CD4-positive, alpha-beta T cell treated with Interleukin-6 for 4 hours (primary cell): ENCODE measurements around the gene TMEM132C.

Experiments used
- DNase-seq: peaks from one replicate; pipeline ENCODE4 v3.0.0-alpha.2; 2020; ENCODE audit warnings: mixed read lengths

TMEM132C gene

DNA sequence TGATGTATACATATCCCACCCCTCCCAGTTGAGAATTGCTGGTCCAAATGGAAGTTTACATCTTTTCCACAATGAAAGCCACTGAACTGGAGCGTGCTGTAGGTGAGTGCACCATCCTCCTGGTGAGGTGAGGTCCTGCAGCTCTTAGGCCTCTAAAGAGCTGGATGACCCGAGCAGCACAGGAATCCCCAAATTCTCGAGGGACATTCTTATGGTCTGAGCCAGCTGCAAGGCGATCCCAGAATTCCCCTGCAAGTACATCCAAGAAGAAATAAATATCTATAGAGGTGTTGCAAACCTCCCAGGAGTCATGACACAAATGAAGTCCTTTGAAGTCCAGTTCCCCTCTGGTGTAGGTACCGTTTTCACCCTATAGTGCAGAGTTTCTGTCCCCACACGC, 24.0 kb downstream of the TMEM132C start:
- DNase-seq = no peak

DNA sequence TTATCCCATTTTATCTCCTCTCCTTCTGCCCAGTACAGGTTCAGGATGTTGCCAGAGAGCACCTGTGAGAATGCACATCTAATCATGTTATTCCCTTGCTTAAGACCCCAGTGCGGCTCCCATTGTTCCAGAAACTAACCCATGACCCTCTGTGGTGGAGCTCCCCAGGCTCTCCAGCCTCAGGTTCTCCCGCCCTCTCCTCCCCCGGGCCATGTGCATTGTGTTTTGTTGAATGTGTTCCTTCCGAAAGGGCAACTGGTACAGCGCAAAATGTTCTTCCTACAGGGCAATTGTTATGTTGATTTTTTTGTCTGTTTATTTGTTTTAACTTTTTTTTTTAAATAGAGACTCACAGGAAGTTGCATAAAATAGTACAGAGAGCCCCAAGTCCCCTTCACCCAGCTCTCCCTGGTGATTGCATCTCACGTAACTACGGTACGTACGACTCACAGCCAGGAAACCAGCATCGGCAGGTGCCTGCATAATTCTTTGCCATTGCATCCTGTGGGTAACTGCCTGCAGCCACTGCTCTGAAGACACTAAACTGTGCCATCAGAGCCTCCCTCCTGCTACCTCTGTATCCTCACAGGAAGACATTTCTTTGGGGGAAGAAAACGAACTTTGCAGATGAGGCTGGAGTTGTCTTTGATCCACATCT, 31.2 kb downstream of the TMEM132C start:
- no peak for DNase-seq

DNA sequence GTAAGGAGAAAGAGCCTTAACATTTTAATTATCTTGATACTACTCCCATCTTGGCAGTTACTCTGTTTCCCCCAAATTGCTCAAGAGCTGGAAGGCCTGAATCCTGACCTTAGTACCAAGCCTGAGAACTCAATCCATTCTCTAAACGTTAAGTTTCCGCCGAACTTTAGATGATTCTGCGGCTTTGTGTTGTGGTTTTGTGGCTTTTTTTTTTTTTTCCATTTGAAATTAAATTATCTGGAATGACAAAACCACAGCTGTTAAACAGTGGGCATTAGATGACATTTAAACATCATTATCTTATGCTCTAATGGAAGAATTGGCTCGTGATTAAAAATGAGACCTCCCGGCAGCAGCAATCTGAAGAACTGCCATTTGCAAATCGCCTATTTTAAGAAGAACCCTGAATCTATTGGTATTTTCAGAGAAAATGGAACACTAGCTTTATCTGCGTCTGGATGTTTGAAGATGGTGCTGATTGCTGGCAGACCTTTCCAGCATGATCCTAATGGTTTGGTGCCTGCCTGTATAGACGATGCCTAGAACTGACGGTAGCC, 38.4 kb downstream of the TMEM132C start:
- no peak for DNase-seq

DNA sequence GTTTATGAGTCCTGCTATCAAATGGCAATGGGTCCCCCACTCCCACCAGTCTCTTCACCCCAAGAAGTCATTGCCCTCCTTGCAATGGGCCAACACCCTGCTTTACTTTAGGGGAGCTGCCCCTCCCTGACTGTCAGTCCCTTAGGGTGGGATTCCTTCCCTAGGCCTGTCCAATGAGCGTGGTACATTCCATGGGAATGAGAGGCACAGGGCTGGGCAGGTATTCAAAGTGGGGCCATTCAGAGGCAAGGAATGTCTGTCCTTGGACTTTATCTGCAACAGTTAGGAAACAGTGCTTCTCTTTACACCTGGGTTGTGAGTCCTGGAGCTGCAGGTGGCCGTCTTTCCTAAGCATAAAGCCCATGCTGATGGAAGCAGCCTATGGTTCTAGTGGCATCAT, 40.8 kb downstream of the TMEM132C start:
- DNase-seq = no peak

DNA sequence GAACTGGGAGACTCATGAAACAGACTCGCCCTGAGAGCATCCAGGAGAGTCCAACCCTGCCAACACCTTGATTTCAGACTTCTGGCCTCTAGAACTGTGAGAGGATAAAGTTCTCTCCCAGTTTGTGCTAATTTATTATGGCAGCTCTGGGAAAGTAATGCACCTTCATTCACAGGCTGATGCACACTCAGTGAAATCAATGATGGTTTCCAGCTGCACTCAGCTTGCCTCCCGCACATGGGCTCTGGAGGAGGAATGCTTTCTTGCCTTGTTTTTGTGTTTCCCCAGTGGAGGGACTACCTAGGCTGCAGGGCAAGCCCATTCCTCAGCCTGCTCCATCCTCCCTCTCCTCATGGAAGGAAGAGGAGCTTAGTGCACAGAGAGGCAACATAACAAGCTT, 45.7 kb downstream of the TMEM132C start:
- DNase-seq = no peak

DNA sequence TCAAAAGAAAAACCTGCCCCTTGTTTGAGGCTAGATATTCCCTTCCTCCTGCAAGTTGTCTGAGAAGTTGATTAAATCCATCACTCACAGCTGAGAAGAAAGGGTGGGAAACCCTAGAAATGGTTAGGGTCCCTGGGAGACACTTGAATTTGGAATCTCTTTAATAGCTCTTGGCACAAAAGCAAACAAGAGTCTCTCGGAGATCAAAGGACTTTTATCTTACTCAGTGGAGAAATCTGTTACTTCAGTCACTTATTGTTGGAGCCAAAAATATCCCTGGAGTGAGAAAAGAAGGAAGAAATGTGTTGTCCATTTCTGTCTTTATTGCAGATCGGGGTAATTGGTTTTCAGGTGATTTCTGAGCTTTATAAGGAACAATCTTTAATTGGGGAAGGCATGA, 47.0 kb downstream of the TMEM132C start:
- no peak for DNase-seq

DNA sequence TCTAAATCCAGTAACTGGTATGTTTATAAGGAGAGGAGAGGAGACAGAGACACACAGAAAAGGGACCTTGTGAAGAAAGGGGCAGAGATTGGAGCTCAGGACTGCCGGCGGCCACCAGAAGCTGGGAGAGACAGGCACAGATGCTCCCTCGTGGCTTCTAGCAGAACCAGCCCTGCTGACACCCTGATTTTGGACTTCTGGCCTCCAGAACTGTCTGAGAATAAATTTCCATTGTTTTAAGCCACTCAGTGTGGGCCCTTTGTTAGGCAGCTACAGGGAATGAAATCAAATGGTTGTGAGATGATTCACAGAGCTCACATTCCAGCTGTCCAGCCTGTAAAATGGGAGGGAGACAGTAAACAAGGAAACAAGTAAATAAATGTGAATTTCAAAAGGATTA, 47.6 kb downstream of the TMEM132C start:
- DNase-seq = no peak

DNA sequence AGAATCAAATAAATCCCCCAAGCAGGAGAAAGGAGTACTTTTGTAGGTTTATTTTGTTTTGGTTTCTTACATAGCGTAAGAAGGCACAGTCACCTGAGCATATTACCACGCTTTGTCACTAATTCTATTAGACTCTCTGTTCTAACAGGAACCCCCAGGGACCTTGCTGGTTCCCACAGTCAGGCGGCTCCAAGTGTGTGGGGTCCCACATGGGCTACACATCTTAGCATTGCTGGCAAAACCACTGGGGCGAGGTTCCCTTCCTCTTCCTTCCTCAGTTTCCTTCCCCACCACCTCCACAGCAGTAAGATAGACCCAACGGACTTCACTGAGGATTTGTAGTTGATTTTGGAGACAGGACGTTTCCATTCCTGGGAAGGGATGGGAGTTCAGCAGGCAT, 49.1 kb downstream of the TMEM132C start:
- DNase-seq = no peak

DNA sequence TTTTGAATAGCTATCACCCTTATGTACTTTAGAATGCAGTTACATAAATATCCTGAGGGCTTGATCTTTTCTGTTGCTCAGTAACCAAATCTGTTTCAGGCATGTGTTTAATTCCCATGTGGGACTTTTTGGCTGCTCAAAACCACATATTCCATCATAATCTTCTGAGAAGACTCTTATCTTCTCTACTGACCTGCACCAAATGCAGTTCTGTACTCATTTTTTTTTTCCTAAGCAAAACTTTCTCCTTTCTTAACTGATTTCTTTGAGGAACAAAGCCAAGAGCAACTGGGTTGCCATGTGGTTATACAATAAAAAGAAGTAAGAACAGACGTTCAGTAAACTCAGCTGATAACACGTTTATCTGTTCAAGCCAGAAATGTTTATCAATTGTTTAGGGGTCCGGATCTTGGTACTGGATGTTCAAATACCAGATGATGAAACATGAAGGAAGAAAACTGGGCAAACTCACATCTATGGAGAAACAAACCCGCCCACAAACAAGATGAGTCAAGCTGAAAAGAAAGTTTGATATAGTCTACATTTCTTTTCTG, 50.1 kb downstream of the TMEM132C start:
- no peak for DNase-seq

DNA sequence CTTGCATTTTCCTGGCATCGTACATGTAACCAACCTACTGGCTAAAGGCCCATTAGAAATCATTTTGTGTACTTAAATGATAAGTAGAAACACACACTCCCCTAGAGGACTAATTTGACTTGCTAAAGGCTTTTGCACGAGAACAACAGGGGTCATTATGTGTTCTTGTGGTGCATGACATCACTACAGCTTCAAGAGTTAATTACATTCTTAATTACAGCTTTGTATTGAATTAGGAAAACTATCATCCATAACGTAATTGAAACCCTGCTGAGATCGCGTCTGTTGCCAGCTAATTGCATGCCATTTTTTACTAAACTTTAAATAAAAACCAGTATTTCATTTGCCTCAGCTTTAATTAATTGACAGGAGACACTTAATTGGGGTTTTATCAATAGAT, 51.4 kb downstream of the TMEM132C start:
- no peak for DNase-seq

DNA sequence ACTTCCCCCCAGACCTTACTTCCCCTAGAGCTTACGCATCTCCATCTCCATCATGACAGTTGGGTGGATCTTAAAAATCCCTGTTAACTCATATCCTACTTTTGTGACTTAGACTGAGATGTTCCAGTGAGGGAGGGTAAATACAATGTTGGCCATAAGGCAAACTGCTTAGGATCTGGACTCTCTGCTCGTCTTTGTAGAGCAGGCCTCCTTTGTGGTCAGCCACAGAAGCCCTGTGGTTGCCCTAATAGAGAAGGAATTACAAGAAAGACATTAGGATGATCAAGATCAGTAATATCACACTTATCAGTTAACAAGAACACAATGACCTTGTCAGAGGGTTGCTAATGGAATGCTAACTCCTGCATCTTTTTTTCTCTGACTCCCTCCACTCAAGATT, 52.0 kb downstream of the TMEM132C start:
- no peak for DNase-seq

DNA sequence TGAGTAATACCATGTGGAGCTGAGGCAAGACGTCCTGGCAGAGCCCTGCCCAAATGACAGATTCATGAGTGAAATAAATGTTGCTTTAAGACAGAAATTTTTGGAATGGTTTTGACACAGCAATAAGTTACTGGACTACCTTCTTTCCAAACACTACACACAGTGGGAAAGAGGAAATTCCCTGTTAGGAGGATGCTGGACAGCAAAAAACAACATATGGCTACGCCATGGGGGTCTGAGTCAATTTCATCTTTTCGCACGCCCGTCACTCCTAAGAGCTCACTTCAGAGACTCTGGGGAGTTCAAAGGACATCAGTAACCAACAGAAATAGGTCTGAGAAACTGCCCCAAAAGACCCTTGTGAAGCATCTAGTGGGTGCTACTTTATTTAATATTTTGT, 55.4 kb downstream of the TMEM132C start:
- DNase-seq = no peak

DNA sequence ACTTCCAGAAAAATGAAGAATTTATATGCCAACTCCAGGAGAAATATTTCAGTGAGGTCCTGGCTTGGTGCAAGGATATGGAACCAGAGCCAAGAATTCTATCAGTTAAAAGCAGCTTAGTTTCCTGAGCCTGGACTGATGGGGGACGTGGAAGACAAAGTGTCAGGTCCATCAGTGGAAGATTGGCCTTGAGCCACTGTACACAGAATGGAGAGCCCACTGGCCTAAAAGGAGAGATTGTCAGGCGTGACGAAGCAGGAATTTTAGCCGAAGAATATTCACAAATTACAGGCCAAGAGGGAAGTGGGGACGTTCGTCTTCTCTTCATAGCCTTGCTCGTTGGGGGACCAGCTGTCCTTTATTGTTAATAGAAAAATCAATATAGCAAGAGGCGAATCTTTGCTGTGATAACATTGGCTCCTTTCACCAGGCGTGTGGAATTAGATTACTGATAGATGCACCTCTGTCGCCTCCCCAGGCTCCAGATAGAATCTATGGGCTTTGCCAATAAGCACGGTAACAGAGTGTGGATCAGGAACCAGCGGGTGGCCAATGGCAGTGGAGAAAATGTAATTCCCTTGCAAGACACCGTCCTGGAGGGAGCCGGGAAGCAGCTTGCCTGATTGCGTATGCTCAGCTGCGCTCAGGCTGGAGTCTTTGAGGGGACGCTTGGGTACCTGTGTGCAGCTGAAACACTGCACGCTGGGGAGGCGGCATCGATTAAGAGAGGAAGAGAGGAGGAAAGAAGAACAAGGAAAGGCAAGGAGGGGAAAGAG, 56.4 kb downstream of the TMEM132C start:
- no peak for DNase-seq

DNA sequence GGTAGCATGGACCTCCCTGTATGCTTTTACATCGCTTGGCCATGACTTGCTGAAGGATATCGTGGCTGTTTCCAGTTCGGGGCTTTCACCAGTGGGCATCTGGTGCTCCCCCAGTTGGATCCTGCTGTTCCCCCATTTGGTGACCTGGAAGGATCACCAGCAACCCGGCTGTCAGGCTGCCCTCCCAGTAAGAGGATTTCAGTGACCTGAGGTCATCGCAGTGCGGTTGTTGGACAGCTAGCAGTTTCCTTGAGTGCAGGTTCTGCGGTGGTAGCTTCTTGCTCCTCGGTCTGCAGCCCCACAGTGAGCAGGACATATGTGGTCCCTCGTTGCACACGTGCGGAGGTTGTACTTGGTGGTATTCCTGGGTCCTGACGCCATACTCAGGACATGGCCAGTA, 58.7 kb downstream of the TMEM132C start:
- DNase-seq = no peak

DNA sequence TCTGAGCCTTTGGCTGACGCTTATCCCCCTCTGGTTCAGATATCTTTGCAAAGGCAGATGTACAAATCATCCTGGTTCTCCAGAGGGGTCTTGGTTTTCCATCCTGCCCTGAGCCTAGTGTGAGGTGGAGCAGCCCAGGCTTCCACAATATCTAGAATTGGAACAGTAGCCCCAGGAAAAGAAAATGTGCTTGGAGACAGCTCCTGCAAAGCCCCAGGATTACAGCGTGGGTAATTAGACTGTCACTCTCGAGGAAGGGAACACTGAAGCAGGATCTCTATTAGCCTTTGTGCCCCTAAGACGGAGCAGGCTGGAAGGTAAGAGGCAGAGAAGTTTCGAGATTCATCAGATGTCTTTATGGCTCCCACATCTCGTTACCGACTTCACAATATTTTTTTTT, 59.4 kb downstream of the TMEM132C start:
- DNase-seq = no peak

DNA sequence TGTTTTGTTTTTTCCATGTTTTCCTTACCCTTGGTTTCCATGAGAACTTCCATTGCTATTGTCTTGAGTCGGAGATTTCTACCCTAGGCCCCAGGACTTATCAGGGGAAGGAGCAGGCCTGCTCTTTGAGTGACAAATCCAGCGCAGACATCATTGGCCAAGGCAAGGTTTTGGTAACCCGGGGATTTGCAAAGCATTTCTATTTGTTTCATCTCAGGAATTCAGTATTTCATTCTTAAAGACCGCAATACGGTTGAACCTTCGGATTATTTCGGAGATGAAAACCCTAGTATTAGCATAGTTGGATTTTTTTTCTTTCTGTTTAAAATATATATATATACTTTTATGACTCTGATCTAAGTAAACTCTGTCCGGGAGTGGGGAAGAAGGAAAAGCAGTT, 62.0 kb downstream of the TMEM132C start:
- no peak for DNase-seq

DNA sequence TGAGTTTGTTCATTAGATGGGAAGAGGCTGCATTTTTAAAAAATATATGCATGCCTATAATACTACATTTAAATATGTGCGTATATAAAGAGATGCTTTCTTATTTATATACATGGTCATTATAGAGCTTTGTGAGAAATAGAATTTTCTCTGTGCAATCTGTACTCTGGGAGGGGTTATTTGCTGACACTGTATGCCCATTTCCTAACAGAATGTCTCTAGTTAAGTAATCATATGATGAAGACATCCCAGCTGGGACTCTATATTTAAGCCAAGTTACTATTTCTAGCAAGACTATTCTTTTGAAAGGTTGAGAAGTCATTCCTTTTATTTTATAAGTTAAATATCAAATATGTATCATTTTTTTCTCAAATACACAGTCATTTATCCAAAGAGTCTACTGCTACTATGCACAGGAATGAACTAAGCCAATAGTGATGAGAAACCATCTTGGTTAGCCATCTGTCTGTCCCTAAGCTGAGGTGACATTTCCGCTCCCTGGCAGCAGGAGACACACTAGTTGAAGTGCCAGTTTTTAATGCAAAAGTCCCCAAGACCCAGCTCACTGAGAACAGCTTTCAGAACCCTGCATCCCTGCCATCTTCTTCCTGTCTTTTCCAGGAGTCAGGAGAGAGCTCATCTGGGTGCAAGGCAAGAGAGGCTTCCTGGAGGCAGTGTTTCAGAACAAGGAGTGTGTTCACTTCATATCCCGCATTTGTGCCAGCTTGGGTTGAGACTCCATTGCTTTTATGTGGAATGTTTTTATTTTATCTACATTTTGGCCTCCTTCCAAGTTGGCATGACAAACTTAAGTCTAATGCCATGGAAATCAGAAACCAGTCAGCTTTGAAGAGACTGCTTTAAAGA, 69.5 kb downstream of the TMEM132C start:
- no peak for DNase-seq

DNA sequence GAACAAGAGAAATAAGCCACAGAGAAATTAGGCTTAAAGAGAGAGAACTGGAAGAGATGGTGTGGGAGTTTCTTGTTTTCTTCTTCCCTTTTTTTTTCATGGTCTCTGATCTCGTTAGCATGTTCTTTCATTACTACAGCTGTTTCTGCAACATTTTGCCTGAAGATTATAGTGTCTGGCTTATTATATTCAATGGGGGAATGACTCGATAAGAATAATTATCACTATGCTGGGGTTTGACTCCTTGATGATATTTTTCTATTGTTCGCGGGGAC, 70.0 kb downstream of the TMEM132C start:
- DNase-seq = no peak

DNA sequence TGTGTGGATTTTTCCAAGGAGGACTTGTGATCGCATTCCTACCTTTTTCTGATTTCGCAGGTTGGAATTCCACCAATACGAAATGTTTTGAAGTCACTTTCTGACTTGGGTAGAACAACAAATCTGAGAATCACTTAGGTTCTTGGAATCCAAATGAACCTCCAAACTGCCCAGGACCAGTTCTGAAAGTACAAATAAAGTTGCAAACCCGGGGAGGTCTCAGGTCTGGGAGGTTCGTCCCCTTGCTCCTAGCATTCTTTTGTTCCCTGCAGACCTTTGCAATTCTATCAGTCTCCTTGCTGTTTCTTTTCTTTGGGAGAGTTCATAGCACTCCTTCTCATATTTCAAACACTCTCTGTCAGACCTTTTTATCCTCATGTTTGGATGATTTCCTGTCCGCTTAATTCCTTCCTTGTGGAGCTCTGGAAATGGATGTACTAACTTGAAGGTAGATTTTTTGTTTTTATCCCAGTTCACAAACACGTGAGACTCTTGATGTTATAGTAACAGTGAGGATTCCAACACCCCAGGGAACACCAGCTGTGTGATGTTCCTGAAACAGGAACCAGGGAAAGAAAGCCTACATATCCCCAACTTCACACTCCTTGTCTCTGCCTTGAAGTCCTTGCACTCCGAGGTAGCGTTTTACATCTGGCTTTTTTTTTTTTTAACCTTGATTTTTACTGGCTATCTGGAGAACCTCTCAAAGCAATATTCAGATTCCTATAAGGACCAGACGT, 70.6 kb downstream of the TMEM132C start:
- DNase-seq = no peak

DNA sequence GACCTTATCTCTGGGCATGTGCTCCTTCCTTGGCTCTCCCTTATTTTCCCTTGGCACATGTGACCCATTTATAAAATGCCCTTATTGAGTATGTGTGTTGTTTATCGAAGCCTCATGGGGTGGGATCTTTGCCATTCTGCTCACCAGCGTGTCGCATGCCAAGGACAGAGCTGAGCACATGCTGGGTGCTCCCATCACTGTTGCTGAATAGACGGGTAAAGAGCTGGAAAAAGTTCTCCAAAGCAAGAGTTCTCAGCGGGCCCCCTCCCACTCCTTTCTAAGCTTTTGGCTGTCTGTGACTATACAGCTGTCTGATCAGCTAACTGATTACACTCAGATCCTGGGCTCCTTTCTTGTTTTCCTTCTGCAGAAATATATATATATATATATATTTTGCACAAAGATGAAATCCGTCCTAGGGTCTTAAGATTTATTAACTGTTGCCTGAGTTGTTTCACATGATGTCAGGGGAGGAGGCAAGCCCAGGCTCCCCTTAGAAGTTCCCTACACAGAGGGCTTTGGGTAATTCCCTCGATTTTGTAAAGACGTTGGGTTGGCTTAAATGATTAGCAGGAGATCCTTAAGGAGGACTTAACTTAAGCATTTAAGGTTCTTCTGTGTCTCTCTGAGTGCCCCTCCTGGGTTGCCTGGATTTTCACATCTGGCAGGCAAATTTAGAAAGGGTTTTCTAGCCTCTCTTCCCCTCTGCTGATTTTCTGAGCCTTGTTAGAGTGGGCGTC, 71.6 kb downstream of the TMEM132C start:
- DNase-seq = no peak

DNA sequence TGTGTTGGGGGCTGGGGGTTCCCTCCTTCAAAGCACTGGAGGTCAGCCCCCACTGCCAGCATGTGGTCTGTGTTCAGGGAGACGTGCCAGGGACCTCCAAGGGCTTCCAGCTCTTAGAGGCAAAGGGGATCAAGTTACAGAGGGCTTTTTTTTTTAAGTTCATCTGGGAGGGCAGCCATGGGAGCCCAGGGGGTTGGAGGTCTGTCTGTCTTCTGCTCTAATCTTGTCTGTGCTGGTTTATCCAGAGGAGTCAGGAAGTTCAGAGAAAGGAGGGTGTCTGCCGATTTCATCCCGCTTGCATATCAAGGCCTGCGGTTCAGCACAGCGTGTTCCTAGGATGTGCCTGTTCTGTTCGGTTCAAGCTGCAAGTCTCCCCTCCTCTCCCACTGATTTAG, 72.2 kb downstream of the TMEM132C start:
- no peak for DNase-seq

DNA sequence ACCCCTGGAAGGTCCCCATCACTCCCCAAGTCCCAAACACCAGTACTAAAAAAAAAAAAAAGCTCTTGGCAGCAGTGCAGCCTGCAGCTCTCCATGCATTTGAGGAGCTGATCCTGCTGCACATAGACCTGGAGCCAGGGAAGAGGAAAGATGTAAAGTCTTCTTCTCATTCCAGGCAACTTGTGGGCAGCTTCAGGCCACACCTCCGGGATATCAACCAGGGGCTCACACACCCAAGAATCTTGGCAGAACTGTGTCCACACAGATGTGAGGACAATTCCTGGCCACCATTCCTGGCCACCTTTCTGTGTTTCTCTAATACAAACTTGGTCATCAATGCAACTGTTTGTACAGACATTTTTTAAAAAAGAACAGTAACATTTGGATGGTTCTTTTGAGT, 72.7 kb downstream of the TMEM132C start:
- DNase-seq = no peak
